NCI-H2196 (cell line): ENCODE data around the gene RSPH9.

Source experiments
- DNase-seq: peaks from one replicate; lab custom pipeline; 2025; ENCODE audit not compliant: unreplicated experiment; lab: John Stamatoyannopoulos, UW

Gene RSPH9

GRCh38 chr6:43667245-43668150 lies 22.7 kb downstream of the RSPH9 start:
- peak; percentile 84 for DNase-seq

DNA sequence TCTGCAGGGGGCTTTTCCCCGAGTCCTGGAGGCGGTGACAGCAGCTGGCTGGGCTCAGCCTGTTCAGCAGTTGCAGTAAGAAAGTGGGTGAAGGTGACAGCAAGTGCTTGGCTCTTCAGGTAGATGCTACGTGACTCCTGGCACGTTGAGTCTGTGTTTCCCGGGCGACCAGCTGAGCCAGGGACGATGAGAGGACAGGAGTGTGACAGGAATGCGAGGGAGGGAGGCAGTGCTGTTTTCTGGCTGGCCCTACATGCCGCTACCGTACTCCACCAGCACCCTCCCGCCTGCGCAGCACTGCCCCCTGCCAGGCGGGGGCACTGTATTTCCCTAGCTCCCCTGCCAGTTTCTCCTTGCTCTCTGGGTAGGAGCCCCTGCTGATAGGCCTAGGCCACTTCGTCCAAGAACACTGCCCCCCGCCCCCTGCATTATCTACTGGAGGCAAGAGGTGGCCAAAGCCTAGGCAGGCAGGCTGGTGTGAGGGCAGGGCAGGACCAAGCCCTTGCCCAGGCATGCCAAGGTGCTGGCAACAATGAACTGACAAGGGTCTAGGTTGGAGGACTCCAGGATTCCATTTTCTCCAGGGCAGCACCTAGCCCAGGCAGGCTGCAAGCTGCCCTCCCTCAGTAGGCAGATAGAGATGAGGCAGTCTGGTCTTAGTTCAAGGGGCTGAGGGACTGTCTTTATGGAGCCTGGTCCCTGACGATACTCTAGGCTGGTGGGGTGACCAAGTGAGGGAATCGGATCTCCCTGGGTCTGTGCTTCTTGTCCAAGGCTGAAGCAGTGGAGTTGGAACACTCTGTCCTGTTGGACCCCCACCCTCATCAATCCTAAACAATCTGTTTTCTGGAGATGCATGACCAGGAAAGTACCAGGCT lies 23.6 kb downstream of the RSPH9 start:
- DNase-seq = peak; percentile 46

DNA sequence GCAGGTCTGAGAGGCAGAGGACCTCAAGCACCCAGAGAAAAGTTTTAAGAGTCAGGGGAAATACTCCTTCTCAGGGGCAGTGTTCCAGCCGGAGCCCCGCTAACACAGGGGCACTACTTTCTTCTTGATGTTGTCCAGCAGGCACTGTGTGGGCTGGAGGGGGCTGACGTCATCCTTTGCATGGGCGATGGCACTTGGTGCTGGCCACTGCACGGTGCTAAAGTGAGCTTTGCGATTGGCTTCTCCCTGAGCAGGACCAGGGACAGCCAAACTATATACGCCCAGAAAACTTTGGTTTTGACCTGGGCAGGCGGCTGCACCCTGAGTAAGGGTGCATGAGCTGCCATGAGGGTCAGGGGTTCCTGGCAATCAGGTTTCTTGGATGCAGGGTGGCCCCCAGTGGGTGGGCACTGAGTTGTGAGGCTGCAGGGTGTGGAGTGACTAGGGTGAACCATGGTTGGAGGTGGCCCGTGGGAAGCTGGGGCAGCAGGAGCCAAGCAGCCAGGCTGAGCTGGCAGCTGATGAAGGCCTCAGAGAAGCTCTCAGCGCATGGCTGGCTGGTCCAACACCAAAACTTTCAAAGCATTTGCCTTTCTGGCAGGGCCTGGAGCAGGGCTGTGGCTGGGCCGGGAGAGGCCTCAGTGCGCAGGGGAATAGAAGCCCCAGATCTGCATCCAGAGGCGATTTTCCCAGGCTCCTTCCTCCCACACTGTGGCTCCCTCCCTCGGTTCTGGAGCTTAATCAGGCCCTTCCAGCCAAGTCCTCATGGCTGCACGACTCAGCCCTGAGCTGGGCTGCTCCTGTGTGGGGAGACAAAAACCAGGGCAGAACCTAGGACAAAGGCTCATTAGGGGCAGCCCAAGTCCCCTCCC lies 24.4 kb downstream of the RSPH9 start:
- no peak for DNase-seq

- DNase-seq = no peak
Observed at GRCh38 chr6:43669922-43670622, 25.2 kb downstream of the RSPH9 start.

- DNase-seq = no peak
Observed at GRCh38 chr6:43670623-43670986, 25.8 kb downstream of the RSPH9 start.

DNA sequence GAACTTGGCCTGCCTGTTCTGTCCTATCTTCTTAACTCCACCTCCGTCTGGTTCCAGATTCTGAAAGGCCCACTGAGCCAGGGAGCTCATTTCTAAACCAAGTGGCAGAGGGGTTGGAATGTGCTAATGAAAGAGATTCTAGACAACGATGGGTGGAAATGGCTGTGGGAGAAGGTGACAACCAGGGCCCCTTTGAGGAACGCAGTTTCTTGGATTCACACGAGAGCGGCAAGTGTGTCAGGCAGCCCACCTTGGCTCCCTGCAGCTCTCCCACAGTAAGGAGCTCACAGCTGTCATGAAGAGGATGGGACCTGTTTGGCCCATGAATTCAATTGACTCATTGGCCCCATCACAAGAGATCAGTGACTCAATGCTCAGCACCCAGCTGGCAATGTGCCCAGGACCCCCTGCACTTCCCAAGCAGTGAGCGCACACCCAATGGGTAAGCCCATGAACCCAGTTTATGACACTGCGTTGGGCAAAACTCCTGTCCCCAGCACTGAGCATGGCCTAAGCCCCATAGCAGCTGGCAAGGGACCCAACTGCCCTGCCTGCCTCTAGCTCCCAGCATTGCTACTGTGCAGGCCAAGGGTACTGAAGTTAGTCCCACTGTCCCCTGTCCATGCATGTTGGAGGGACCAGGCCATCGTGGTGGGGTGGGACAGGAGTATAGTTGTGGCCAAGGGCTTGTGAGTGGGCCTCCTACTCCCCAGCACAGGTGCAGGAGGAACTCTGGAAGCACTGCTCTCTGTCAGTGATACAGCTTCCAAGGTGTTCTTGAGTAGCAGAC lies 26.4 kb downstream of the RSPH9 start:
- no peak for DNase-seq

GRCh38 chr6:43671801-43672690 lies 27.2 kb downstream of the RSPH9 start:
- DNase-seq = no peak

DNA sequence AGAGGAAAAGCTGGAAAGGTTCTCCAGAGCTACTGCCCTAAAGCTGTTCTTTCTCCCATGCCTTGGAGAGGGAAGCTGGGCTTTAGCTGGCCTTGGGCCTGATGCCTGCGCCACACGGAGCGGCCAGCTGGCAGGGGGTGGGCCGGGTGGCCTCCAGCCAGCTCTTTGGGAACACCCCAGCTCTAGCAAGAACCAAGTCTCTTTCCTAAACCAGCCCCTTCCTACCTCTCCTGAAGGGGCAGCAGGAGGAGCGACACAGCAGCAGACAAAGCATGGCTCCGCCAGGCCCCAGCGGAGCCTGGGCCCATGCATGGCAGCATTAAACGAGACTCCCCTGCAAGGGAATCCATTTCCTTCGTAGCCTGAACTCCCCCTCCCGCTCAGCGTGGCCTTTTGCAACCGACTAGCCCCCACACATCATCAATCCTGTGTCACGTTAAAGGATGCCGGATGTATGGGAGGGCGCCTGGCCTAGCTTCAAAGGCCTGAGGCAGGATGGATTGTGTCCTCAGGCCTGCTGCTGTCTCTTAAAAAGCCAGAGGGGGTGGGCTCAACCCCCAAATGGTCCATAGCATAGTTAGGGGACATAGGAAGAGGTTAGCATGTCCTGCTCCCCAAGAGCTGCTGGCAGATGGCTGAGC lies 28.7 kb downstream of the RSPH9 start:
- no peak for DNase-seq

DNA sequence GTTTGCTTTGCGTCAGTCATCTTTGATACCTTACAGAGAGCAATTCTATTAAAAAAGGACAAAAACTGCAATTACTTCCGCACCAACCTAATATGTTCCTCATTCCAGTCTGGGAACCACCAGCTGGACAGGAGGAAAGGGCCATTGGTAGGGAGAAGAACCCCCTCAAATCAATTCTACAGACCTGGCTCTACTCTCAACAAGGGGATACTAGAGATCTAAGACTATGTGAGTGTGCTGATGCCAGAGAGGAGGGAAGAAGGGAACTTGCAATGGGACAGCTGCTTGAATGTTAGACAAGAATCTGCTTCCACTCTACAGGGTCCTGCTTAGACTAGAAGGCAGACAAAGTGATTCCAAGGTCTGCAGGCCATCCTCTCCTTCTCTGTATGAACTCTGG lies 29.5 kb downstream of the RSPH9 start:
- no peak for DNase-seq

GRCh38 chr6:43674921-43675320 lies 30.1 kb downstream of the RSPH9 start:
- no peak for DNase-seq

DNA sequence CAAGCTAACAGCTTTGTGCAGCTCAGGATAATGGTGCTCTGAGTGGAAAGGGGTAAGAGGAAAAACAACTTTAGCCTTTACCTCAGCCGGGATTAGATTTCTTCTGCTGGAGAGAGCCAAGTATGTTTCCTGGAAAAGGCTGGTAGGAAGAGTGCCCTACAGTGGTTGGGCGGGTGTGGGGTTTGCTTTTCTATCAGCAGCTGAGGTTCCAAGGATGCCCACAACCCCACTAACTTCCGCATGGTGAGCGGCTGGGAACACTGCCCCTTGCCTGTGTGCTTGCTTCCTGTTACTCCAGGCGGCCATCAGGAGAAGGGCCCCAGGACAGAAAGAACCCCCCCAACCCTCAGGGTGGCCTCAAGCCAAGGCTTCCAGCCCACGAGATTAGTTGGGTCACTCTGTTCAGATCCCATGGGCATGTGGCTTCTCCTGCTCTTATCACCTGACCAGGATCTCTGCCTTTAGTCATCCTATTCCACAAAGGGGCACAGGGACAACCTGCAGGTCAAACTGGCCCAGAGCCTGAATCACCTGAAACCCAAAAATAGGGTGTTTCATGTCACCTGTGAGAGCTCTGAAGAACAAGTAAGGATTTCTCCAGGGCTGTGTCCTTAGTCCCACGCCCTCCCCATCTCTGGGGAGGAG lies 32.2 kb downstream of the RSPH9 start:
- DNase-seq = no peak

DNA sequence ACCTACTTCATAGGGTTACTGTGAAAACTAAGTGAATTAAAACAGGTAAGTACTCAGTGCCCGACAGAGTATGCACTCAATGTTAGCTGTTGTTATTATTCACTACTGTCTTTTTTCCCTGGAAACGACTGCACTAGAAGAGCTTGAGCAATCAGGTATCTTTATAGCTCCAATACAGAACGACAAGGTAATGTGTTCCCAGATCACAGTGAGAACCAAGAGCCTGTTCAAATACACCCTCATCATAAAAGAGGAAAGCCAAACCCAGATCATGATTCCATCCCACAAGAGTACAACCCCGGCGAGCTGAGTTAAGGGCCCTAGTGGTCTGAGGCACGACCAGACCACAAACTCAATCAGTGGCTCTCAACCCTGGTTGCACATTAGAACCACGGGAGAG lies 32.9 kb downstream of the RSPH9 start:
- no peak for DNase-seq

DNA sequence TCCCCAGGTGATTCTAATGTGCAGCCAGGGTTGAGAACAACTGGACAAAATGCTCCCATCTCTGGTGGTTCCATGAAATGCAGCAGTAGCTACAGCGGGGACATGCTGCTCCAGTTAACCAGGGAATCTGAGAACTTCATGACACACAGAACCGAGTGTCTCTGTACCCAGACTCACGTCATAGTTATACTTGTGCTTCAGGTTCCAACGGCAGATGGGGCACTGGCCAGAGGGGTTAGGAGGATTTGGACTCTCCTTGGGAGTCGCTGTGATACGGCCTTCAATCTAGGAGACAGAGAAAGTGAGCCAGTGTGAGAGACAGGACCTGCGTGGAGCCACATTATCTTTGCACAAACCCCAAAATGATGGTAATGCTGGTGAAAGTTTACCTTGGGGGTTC lies 33.5 kb downstream of the RSPH9 start:
- no peak for DNase-seq

GRCh38 chr6:43679057-43679456 lies 34.2 kb downstream of the RSPH9 start:
- no peak for DNase-seq

DNA sequence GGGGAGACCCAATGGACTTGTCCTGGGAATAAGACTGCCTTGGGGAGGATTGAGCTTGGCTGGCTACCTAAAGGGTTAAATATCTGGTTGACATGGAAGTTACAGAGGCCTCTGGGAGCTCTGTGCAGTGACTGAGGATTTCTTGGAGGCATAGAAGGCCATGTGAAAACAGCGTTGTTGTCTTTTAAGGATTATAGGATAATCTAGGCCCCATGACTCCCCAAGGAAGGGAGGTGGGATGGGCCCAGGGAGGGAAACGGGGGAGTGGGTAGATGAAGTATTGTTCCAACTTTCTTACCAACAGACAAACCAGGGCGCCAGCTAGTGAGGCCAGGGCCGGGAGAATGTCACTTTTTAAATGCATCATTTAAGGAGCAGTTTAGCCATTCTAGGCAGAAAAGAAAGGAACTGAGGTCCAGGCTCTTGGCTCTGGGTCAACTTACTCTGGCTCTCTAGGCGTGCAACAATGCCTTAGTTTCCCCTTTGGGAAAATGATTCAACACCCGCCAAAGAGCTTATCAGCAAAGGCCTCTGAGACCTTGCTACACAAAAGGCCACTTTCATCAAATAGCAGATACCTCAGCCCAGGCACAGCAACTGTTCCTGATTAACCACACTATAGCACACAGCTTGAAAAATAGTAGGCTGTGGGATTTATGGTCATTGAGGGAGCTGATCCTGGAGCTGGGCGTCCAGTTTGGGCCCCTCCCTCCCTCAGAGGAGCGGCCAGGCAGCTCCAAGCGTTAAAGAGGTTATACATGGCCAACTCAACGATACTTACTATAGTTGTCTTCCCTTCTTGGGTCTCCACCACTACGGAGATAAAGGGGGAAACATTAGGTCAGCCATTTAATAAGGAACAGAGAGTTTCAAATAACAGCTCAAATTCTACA lies 35.7 kb downstream of the RSPH9 start:
- no peak for DNase-seq

DNA sequence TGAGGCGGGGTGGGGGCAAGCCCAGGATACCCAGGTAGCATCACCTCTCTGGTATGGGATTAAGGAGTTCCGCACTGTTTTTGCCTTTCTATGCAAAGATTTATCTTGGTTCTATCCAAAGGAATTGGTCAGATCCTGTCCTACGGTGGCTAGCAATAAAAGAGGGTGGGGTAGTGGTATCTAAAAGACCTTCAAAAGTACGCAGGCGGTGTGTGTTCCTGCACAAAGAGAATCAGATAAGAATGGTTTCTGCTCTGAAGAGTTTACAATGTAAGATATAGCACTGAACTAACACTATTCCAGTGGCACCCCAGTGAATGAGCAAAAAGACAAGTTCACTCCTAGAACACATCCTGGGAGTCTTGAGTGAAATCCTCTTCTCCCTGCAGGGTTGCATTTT lies 36.5 kb downstream of the RSPH9 start:
- DNase-seq = no peak
